ENCODE measurements around the gene POMT2. TPM values are rescaled to one million over a fixed set of nuclear protein-coding genes. Genes with fewer than 3 reads are reported as not detected.
A peak's percentile ranks its signal among the peaks of the same experiment; 100 is the strongest.

POMT2 gene
- total and polyA plus RNA-seq, 4 experiments from 2014 or later: 0.86 to 15.2 (median 7.1) TPM

DNA sequence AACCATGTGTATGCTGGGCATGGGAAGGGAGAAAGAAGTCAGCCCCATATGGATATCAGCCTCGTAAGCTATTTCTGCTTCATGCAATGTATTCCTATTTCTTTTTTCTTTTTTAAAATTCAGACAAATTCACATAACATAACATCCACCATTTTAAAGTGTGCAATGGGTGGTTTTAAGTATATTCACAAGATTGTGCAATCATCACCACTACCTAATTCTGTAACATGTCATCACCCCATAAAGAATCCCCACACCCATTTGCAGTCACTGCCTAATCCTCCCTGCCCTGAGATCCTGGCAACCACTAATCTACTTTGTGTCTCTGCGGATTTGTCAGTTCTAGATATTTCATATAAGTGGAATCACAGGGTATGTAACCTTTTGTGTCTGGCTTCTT is 9.5 kb downstream of the POMT2 start:
- Histone ChIP-seq H3K4me3 (ENCODE audit: low read length in 2 of 2) (no peak overlapping the region), H3K27ac (ENCODE audit: low read depth, low read length) (no peak overlapping the region), H3K36me3 (ENCODE audit: insufficient read depth, low read length) (no peaks in the 10 kb centered on the region), H3K27me3 (ENCODE audit: insufficient read depth, low read length) (no peaks in the 10 kb centered on the region), H3K4me1 (ENCODE audit: insufficient read depth, low read length) (no peaks in the 10 kb centered on the region), H3K9me3 (ENCODE audit: control insufficient read depth in 1 of 2, low read length in 2 of 2) (no peaks in the 10 kb centered on the region)
- Mint-ChIP-seq H3K4me3 (no peak overlapping the region), H3K36me3 (peaks cover 0 to 4% of the 10 kb centered on the region in 2 donors), H3K27me3 (no peaks in the 10 kb centered on the region), H3K9me3 (no peaks in the 10 kb centered on the region), H3K4me1 (no peaks in the 10 kb centered on the region), H3K27ac (no peak overlapping the region)
- no peak for DNase-seq
- intact Hi-C loops (cut with micrococcal nuclease): no loop called here
- POLR2A ChIA-PET (ENCODE audit: partially characterized antibody): no interaction called here
- CTCF ChIA-PET (ENCODE audit: partially characterized antibody): no interaction called here

- POLR2A ChIA-PET (ENCODE audit: partially characterized antibody): no interaction called here
- Mint-ChIP-seq H3K27me3 (no peaks in the 10 kb centered on the region), H3K4me3 (no peak overlapping the region), H3K4me1 (no peaks in the 10 kb centered on the region), H3K36me3 (peaks cover 3 to 7% of the 10 kb centered on the region in 2 donors), H3K9me3 (no peaks in the 10 kb centered on the region), H3K27ac (no peak overlapping the region)
- DNase-seq: no peak
- Histone ChIP-seq H3K36me3 (ENCODE audit: insufficient read depth, low read length) (no peaks in the 10 kb centered on the region), H3K27ac (ENCODE audit: low read depth, low read length) (no peak overlapping the region), H3K27me3 (ENCODE audit: insufficient read depth, low read length) (no peaks in the 10 kb centered on the region), H3K4me1 (ENCODE audit: insufficient read depth, low read length) (no peaks in the 10 kb centered on the region), H3K9me3 (ENCODE audit: control insufficient read depth in 1 of 2, low read length in 2 of 2) (no peaks in the 10 kb centered on the region), H3K4me3 (ENCODE audit: low read length in 2 of 2) (no peak overlapping the region)
- CTCF ChIA-PET (ENCODE audit: partially characterized antibody): interaction anchor here (1.1 kb wide), 1 partner anchor 9 kb away, joined by 4 read pairs; no protein-coding TSS in a partner anchor
- intact Hi-C loops (cut with micrococcal nuclease): no loop called here
These were observed 10.7 kb downstream of the POMT2 start for GRCh38 chr14:77310026-77310425.

- Mint-ChIP-seq H3K36me3 (peaks cover 3 to 7% of the 10 kb centered on the region in 2 donors), H3K27me3 (no peaks in the 10 kb centered on the region), H3K4me3 (no peak overlapping the region), H3K9me3 (no peaks in the 10 kb centered on the region), H3K27ac (no peak overlapping the region), H3K4me1 (no peaks in the 10 kb centered on the region)
- Histone ChIP-seq H3K4me3 (ENCODE audit: low read length in 2 of 2) (no peak overlapping the region), H3K27ac (ENCODE audit: low read depth, low read length) (no peak overlapping the region), H3K9me3 (ENCODE audit: control insufficient read depth in 1 of 2, low read length in 2 of 2) (no peaks in the 10 kb centered on the region), H3K4me1 (ENCODE audit: insufficient read depth, low read length) (no peaks in the 10 kb centered on the region), H3K36me3 (ENCODE audit: insufficient read depth, low read length) (no peaks in the 10 kb centered on the region), H3K27me3 (ENCODE audit: insufficient read depth, low read length) (no peaks in the 10 kb centered on the region)
- intact Hi-C loops (cut with micrococcal nuclease): no loop called here
- CTCF ChIA-PET (ENCODE audit: partially characterized antibody): interaction anchor here (1.1 kb wide), 1 partner anchor 8 kb away, joined by 4 read pairs; no protein-coding TSS in a partner anchor
- POLR2A ChIA-PET (ENCODE audit: partially characterized antibody): no interaction called here
- DNase-seq: no peak
These were observed 11.6 kb downstream of the POMT2 start for GRCh38 chr14:77309131-77309530.

DNA sequence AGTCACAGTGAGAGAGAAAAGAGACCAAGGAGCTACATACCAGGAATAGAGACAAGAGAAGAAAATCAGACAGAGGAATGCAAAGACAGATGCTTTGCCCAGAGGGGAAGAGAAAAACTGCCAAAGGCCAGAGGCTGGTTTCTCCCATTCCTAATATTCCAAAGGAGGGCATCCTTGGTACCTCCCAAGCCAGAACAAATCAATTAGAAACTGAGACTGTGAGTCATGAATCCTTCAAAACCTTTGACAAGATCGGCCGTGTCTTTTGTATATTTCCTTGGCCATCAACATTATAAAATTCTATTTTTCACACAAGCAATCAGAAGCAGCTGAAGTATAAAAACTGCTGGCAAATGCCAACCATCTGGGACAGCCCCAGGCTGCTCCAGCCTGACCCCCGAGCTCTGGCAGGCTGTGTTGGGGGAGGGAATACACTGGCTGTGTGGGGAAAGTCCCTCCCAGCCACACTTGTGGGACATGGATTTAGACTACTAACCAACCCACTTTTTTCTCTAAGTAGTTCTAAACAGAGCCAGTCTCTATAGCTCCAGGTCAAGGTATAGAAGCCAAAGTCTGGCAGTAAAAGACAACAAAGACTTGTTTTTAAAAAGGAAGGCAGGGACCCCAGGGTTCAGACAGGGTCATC is 13.7 kb downstream of the POMT2 start:
- Mint-ChIP-seq H3K27ac (no peak overlapping the region), H3K9me3 (peaks cover 0 to 2% (median 0%) of the 10 kb centered on the region in 8 donors), H3K36me3 (peaks cover 6 to 12% of the 10 kb centered on the region in 2 donors), H3K4me3 (no peak overlapping the region), H3K27me3 (no peaks in the 10 kb centered on the region), H3K4me1 (no peaks in the 10 kb centered on the region)
- Histone ChIP-seq H3K4me1 (ENCODE audit: insufficient read depth, low read length) (no peaks in the 10 kb centered on the region), H3K9me3 (ENCODE audit: control insufficient read depth in 1 of 2, low read length in 2 of 2) (no peaks in the 10 kb centered on the region), H3K36me3 (ENCODE audit: insufficient read depth, low read length) (no peaks in the 10 kb centered on the region), H3K27ac (ENCODE audit: low read depth, low read length) (no peak overlapping the region), H3K4me3 (ENCODE audit: low read length in 2 of 2) (no peak overlapping the region), H3K27me3 (ENCODE audit: insufficient read depth, low read length) (no peaks in the 10 kb centered on the region)
- intact Hi-C loops (cut with micrococcal nuclease): no loop called here
- POLR2A ChIA-PET (ENCODE audit: partially characterized antibody): interaction anchor here (1.1 kb wide), 1 partner anchor 9 kb away, joined by 4 read pairs; no protein-coding TSS in a partner anchor
- CTCF ChIA-PET (ENCODE audit: partially characterized antibody): interaction anchor here (4.9 kb wide), 1 partner anchor 8 kb away, joined by 49 read pairs; no protein-coding TSS in a partner anchor
- no peak for DNase-seq

- no peaks in the 10 kb centered on the region for H3K4me1 Mint-ChIP-seq
- CTCF ChIA-PET (ENCODE audit: partially characterized antibody): interaction anchor here (4.9 kb wide), 1 partner anchor 9 kb away, joined by 49 read pairs; no protein-coding TSS in a partner anchor
- Histone ChIP-seq H3K9me3 (ENCODE audit: control insufficient read depth in 1 of 2, low read length in 2 of 2) (no peaks in the 10 kb centered on the region), H3K4me1 (ENCODE audit: insufficient read depth, low read length) (no peaks in the 10 kb centered on the region), H3K27me3 (ENCODE audit: insufficient read depth, low read length) (no peaks in the 10 kb centered on the region), H3K27ac (ENCODE audit: low read depth, low read length) (no peak overlapping the region), H3K36me3 (ENCODE audit: insufficient read depth, low read length) (no peaks in the 10 kb centered on the region), H3K4me3 (ENCODE audit: low read length in 2 of 2) (no peak overlapping the region)
- intact Hi-C loops (cut with micrococcal nuclease): no loop called here
- H3K36me3 Mint-ChIP-seq: peaks cover 6 to 9% of the 10 kb centered on the region in 2 donors
- no peak overlapping the region for H3K27ac Mint-ChIP-seq
- DNase-seq: no peak
- no peak overlapping the region for H3K4me3 Mint-ChIP-seq
- peaks cover 0 to 2% (median 0%) of the 10 kb centered on the region in 8 donors for H3K9me3 Mint-ChIP-seq
- POLR2A ChIA-PET (ENCODE audit: partially characterized antibody): interaction anchor here (1.1 kb wide), 1 partner anchor 10 kb away, joined by 4 read pairs; no protein-coding TSS in a partner anchor
- no peaks in the 10 kb centered on the region for H3K27me3 Mint-ChIP-seq
These were observed 14.3 kb downstream of the POMT2 start for GRCh38 chr14:77306416-77306815.

- intact Hi-C loops (cut with micrococcal nuclease): no loop called here
- H3K27me3 Mint-ChIP-seq: no peaks in the 10 kb centered on the region
- POLR2A ChIA-PET (ENCODE audit: partially characterized antibody): no interaction called here
These were observed 15.0 kb downstream of the POMT2 start for GRCh38 chr14:77305696-77306095.

GRCh38 chr14:77303417-77304156 is 17.1 kb downstream of the POMT2 start:
- intact Hi-C loops (cut with micrococcal nuclease): no loop called here
- no peak for DNase-seq
- no peaks in the 10 kb centered on the region for H3K27me3 Mint-ChIP-seq

More at GRCh38 chr14:77305696-77306095, 15.0 kb downstream of the POMT2 start:
- Histone ChIP-seq H3K4me3 (ENCODE audit: low read length in 2 of 2) (no peak overlapping the region), H3K4me1 (ENCODE audit: insufficient read depth, low read length) (no peaks in the 10 kb centered on the region), H3K27me3 (ENCODE audit: insufficient read depth, low read length) (no peaks in the 10 kb centered on the region), H3K9me3 (ENCODE audit: control insufficient read depth in 1 of 2, low read length in 2 of 2) (no peaks in the 10 kb centered on the region), H3K27ac (ENCODE audit: low read depth, low read length) (no peak overlapping the region), H3K36me3 (ENCODE audit: insufficient read depth, low read length) (no peaks in the 10 kb centered on the region)
- DNase-seq: no peak
- CTCF ChIA-PET (ENCODE audit: partially characterized antibody): interaction anchor here (4.9 kb wide), 1 partner anchor 10 kb away, joined by 49 read pairs; no protein-coding TSS in a partner anchor
- H3K4me3 Mint-ChIP-seq: no peak overlapping the region
- H3K36me3 Mint-ChIP-seq: peaks cover 6 to 7% of the 10 kb centered on the region in 2 donors
- H3K27ac Mint-ChIP-seq: peak overlapping the region in 1 of 7 donors; percentile 28
- no peaks in the 10 kb centered on the region for H3K4me1 Mint-ChIP-seq
- H3K9me3 Mint-ChIP-seq: peaks cover 0 to 2% (median 0%) of the 10 kb centered on the region in 8 donors

More at GRCh38 chr14:77303417-77304156, 17.1 kb downstream of the POMT2 start:
- Mint-ChIP-seq H3K4me3 (no peak overlapping the region), H3K27ac (peak overlapping the region in 1 of 7 donors; percentile 10), H3K36me3 (peaks cover 6 to 8% of the 10 kb centered on the region in 2 donors), H3K9me3 (peaks cover 0 to 2% (median 0%) of the 10 kb centered on the region in 8 donors), H3K4me1 (no peaks in the 10 kb centered on the region)
- CTCF ChIA-PET (ENCODE audit: partially characterized antibody): interaction anchor here (4.9 kb wide), 1 partner anchor 12 kb away, joined by 49 read pairs; no protein-coding TSS in a partner anchor
- Histone ChIP-seq H3K4me3 (ENCODE audit: low read length in 2 of 2) (no peak overlapping the region), H3K9me3 (ENCODE audit: control insufficient read depth in 1 of 2, low read length in 2 of 2) (no peaks in the 10 kb centered on the region), H3K27me3 (ENCODE audit: insufficient read depth, low read length) (no peaks in the 10 kb centered on the region), H3K36me3 (ENCODE audit: insufficient read depth, low read length) (no peaks in the 10 kb centered on the region), H3K4me1 (ENCODE audit: insufficient read depth, low read length) (no peaks in the 10 kb centered on the region), H3K27ac (ENCODE audit: low read depth, low read length) (no peak overlapping the region)
- POLR2A ChIA-PET (ENCODE audit: partially characterized antibody): no interaction called here

Data from CD4-positive, alpha-beta memory T cell (primary cell).